HepG2 (cell line): ENCODE measurements around the gene DUSP23. TPM values are rescaled to one million over a fixed set of nuclear protein-coding genes. Genes with fewer than 3 reads are reported as not detected.

ENCODE experiments used
- ATAC-seq: fragments of 200-7000 bp; cut with Tn5 transposase; 3 replicates; pipeline ENCODE4 v1.9.1; 2020; ENCODE audit warnings: mild to moderate bottlenecking, moderate library complexity
- BruUV-seq: library from RNA; stranded (reverse); fragments of 400-500 nt; replicated peaks from 2 replicates; lab custom pipeline; 2021; lab: Mats Ljungman, UMichigan
- CTCF ChIA-PET: fragments of 300-600 bp; formaldehyde crosslinking; extraction: SDS; loops from one replicate; lab custom pipeline; 2021; ENCODE audit warnings: low total read pairs, inconsistent platforms, low intra/inter-chr PET ratio; lab: Yijun Ruan, JAX
- POLR2A ChIA-PET: fragments of 350-600 bp; sonication (Branson Sonifier 250); formaldehyde crosslinking; loops from one replicate; lab custom pipeline; 2020; ENCODE audit warnings: antibody characterized with exemption, inconsistent platforms; lab: Yijun Ruan, JAX
- DNase-seq: peaks from one replicate; pipeline ENCODE4 v3.0.0-alpha.2; 2015; ENCODE audit warnings: low spot score
- FAIRE-seq: peaks from 3 replicates; lab custom pipeline; 2011; peaks lifted over from hg19 to GRCh38; lab: Jason Lieb, UNC
- H2AFZ ChIP-seq: one replicate; pipeline ENCODE4 v1.6.1; 2011; ENCODE audit warnings: low read length, inconsistent platforms
- H3K27ac ChIP-seq: fragments of 300-600 bp; 3 replicates; pipeline ENCODE4 v1.8.0; 2011; ENCODE audit warnings: mixed run types, mild to moderate bottlenecking, mixed read lengths, low read length, inconsistent platforms; ENCODE audit not compliant: insufficient read depth; ENCODE audit errors: extremely low read length
- H3K27me3 ChIP-seq, 2 experiments: fragments of 200-600 bp in 1 of 2; 2 replicates in 1 of 2; 3 replicates in 1 of 2; pipeline versions ENCODE4 v1.6.0 to v1.8.0; 2011; ENCODE audit warnings: low read length in 2 of 2, mild to moderate bottlenecking in 2 of 2, moderate library complexity in 2 of 2, inconsistent platforms in 1 of 2; ENCODE audit not compliant: insufficient read depth in 2 of 2, control insufficient read depth in 1 of 2
- H3K36me3 ChIP-seq, 2 experiments: fragments of 200-600 bp in 1 of 2; replicated peaks in 1 of 2; 2 replicates in 1 of 2; 3 replicates in 1 of 2; pipeline versions ENCODE4 v1.5.1 to v1.8.0; 2011; ENCODE audit warnings: low read length in 2 of 2, inconsistent platforms in 1 of 2; ENCODE audit not compliant: insufficient read depth in 2 of 2, control insufficient read depth in 1 of 2
- H3K4me1 ChIP-seq: 2 replicates; pipeline ENCODE4 v1.5.1; 2012; ENCODE audit warnings: low read length, inconsistent platforms; ENCODE audit not compliant: insufficient read depth
- H3K4me2 ChIP-seq: 2 replicates; pipeline ENCODE4 v1.6.0; 2011; ENCODE audit warnings: low read depth, low read length, inconsistent platforms
- H3K4me3 ChIP-seq, 3 experiments: fragments of 200-600 bp in 1 of 3; sonication (generic), shearing (Covaris generic) in 1 of 3; replicated peaks in 1 of 3; 2 replicates each; pipeline ENCODE4 v1.5.1; 2011 to 2016; ENCODE audit warnings: low read length in 3 of 3, inconsistent platforms in 2 of 3, low read depth in 2 of 3, mild to moderate bottlenecking in 2 of 3, control low read depth in 1 of 3, mixed read lengths in 1 of 3; ENCODE audit not compliant: insufficient read depth in 1 of 3
- H3K79me2 ChIP-seq: one replicate; pipeline ENCODE4 v1.6.1; 2011; ENCODE audit warnings: low read length, inconsistent platforms; ENCODE audit not compliant: insufficient read depth
- H3K9ac ChIP-seq: 2 replicates; pipeline ENCODE4 v1.6.0; 2011; ENCODE audit warnings: mild to moderate bottlenecking, low read depth, low read length, inconsistent platforms; ENCODE audit not compliant: insufficient read depth
- H3K9me3 ChIP-seq: 2 replicates; pipeline ENCODE4 v1.5.1; 2012; ENCODE audit warnings: mild to moderate bottlenecking, low read length
- H4K20me1 ChIP-seq: 2 replicates; pipeline ENCODE4 v1.6.0; 2011; ENCODE audit warnings: inconsistent platforms, mild to moderate bottlenecking, low read length, moderate library complexity; ENCODE audit not compliant: insufficient read depth
- BCL3 ChIP-seq: sonication (generic); formaldehyde crosslinking; IDR thresholded peaks from 2 replicates; pipeline ENCODE4 v1.5.1; 2020; ENCODE audit warnings: mild to moderate bottlenecking, missing genetic modification reagents, moderate library complexity
- CSRNP1 ChIP-seq: sonication (generic); formaldehyde crosslinking; IDR thresholded peaks from 2 replicates; pipeline ENCODE4 v1.8.1; 2023; ENCODE audit warnings: mild to moderate bottlenecking, missing genetic modification reagents
- FIP1L1 ChIP-seq: fragments of 200-400 bp; formaldehyde crosslinking; IDR thresholded peaks from 2 replicates; pipeline ENCODE4 v1.6.1; 2018; ENCODE audit warnings: low read depth, mild to moderate bottlenecking, low read length, moderate library complexity, borderline replicate concordance; ENCODE audit not compliant: insufficient read depth
- FOXC1 ChIP-seq: sonication (generic); formaldehyde crosslinking; IDR thresholded peaks from 2 replicates; pipeline ENCODE4 v1.8.0; 2022; ENCODE audit warnings: mild to moderate bottlenecking, missing genetic modification reagents, borderline replicate concordance
- GFI1 ChIP-seq: sonication (generic); formaldehyde crosslinking; IDR thresholded peaks from 2 replicates; pipeline ENCODE4 v1.5.0; 2020; ENCODE audit warnings: missing genetic modification reagents, mild to moderate bottlenecking, borderline replicate concordance
- HNF4A ChIP-seq: sonication (generic); formaldehyde crosslinking; IDR thresholded peaks from 2 replicates; pipeline ENCODE4 v1.4.0; 2020; ENCODE audit warnings: missing genetic modification reagents
- KDM5A ChIP-seq: fragments of 200-600 bp; sonication (generic); IDR thresholded peaks from 2 replicates; pipeline ENCODE4 v1.7.0; 2018; ENCODE audit warnings: antibody characterized with exemption, mild to moderate bottlenecking, low read length, borderline replicate concordance
- NFATC3 ChIP-seq: sonication (generic); formaldehyde crosslinking; IDR thresholded peaks from 2 replicates; pipeline ENCODE4 v1.5.1; 2020; ENCODE audit warnings: mild to moderate bottlenecking, missing genetic modification reagents
- PPARG ChIP-seq: conservative IDR thresholded peaks from 2 replicates; pipeline ENCODE4 v1.6.1; 2016; ENCODE audit warnings: missing biosample characterization, missing genetic modification reagents
- REL ChIP-seq: sonication (generic); formaldehyde crosslinking; conservative IDR thresholded peaks from 2 replicates; pipeline ENCODE4 v1.8.0; 2022; ENCODE audit warnings: mild to moderate bottlenecking, missing genetic modification reagents, moderate library complexity
- RELA ChIP-seq: sonication (generic); formaldehyde crosslinking; IDR thresholded peaks from 2 replicates; pipeline ENCODE4 v1.4.0; 2020; ENCODE audit warnings: missing genetic modification reagents
- RNF2 ChIP-seq: fragments of 450-650 bp; conservative IDR thresholded peaks from 2 replicates; pipeline ENCODE4 v1.6.1; 2016; ENCODE audit warnings: low read depth
- SMARCE1 ChIP-seq: fragments of 450-650 bp; IDR thresholded peaks from 2 replicates; pipeline ENCODE4 v1.6.1; 2017; ENCODE audit warnings: borderline replicate concordance
- TCF12 ChIP-seq, 2 experiments: fragments of 450-650 bp in 1 of 2; sonication (generic) in 1 of 2; formaldehyde crosslinking in 1 of 2; IDR thresholded peaks; 2 replicates each; pipeline versions ENCODE4 v1.6.1 to v1.8.0; 2017 to 2022; ENCODE audit warnings: antibody characterized with exemption in 1 of 2, mild to moderate bottlenecking in 1 of 2, missing genetic modification reagents in 1 of 2, moderate library complexity in 1 of 2
- ZFP36L1 ChIP-seq: sonication (generic); formaldehyde crosslinking; IDR thresholded peaks from 2 replicates; pipeline ENCODE4 v1.8.0; 2022; ENCODE audit warnings: mild to moderate bottlenecking, missing genetic modification reagents, moderate library complexity
- ZNF367 ChIP-seq: sonication (generic); formaldehyde crosslinking; IDR thresholded peaks from 2 replicates; pipeline ENCODE4 v1.4.0; 2020; ENCODE audit warnings: missing genetic modification reagents, borderline replicate concordance
- ZNF557 ChIP-seq: sonication (generic); formaldehyde crosslinking; IDR thresholded peaks from 2 replicates; pipeline ENCODE4 v1.4.0; 2020; ENCODE audit warnings: missing genetic modification reagents
- ZNF580 ChIP-seq: IDR thresholded peaks from 2 replicates; pipeline ENCODE4 v1.6.1; 2016; ENCODE audit warnings: low read depth, borderline replicate concordance
- ZNF678 ChIP-seq: sonication (generic); formaldehyde crosslinking; IDR thresholded peaks from 2 replicates; pipeline ENCODE4 v1.4.0; 2020; ENCODE audit warnings: mild to moderate bottlenecking, missing genetic modification reagents
- ZUFSP ChIP-seq: sonication (generic); formaldehyde crosslinking; IDR thresholded peaks from 2 replicates; pipeline ENCODE4 v1.9.0; 2021; ENCODE audit warnings: missing genetic modification reagents, mild to moderate bottlenecking, borderline replicate concordance
- WGBS: methylation state at CpG from one replicate; pipeline ENCODE4 v1.1.6; 2017; ENCODE audit warnings: low lambda C conversion rate; 5-methylcytosine and 5-hydroxymethylcytosine counted together
- in situ Hi-C: cut with HindIII; loops from 2 replicates; pipeline ENCODE4 v1.10.0; 2017; ENCODE audit warnings: low pct_unique_long_range_greater_than_20kb; ENCODE audit not compliant: extremely low pct_ligation_motif_present
- intact Hi-C: fragments of 100-400 bp; cut with micrococcal nuclease; formaldehyde crosslinking; loops from one replicate; pipeline ENCODE4 v1.10.0; 2022; ENCODE audit not compliant: unreplicated experiment
- polyA plus RNA-seq, 8 experiments: library from polyadenylated mRNA; depleted of rRNA in 3 of 8; stranded (reverse) in 7 of 8; unstranded in 1 of 8; fragments of >200 nt; fragmentation: Illumina TruSeq in 4 of 8; extraction: Trizol in 4 of 8; gene quantifications; 2 replicates each; pipeline versions ENCODE4 v1.2.1 to v1.2.3, GENCODE V29; 2011 to 2016; ENCODE audit warnings: low read depth in 4 of 8, missing spikeins in 1 of 8, mixed read lengths in 1 of 8; ENCODE audit not compliant: insufficient read depth in 1 of 8
- total RNA-seq, 5 experiments: library from RNA; depleted of rRNA; stranded (reverse); fragments of >200 nt; fragmentation: Illumina TruSeq; extraction: Trizol; gene quantifications; 2 replicates each; pipeline ENCODE4 v1.2.3, GENCODE V29; 2016; ENCODE audit warnings: low read depth in 1 of 5

Gene DUSP23
- total and polyA plus RNA-seq, 2 of the 13 experiments (the other 11 are each of a cell fraction or from before 2014, with no cell fraction given) = not detected

GRCh38 chr1:159763686-159764085 is 17.1 kb upstream of the DUSP23 start (continued):
- no peak for TF ChIP-seq ZNF580
- TF ChIP-seq ZNF557 (CRISPR knock-in tag) = no peak
- no peak for TF ChIP-seq BCL3 (CRISPR knock-in tag)
- no peak for TF ChIP-seq KDM5A

- no peaks in the 10 kb centered on the region for H3K9me3 ChIP-seq
- DNase-seq (no peak), ATAC-seq (no peak), FAIRE-seq (no peak)
- ChIA-PET CTCF (no interaction called here), POLR2A (no interaction called here)
- WGBS = 20% methylated on average over 3 of the region's 3 CpGs
- H3K4me1 ChIP-seq = no peaks in the 10 kb centered on the region
- in situ Hi-C loops = no loop called here
- H3K4me2 ChIP-seq = no peak overlapping the region
- no peaks in the 10 kb centered on the region for H3K27me3 ChIP-seq
- H3K4me3 ChIP-seq = no peak overlapping the region
- no peak overlapping the region for H3K9ac ChIP-seq
- no peak overlapping the region for H2AFZ ChIP-seq
- intact Hi-C loops = no loop called here
- H3K36me3 ChIP-seq = no peaks in the 10 kb centered on the region
- no peak overlapping the region for H3K27ac ChIP-seq
- H3K79me2 ChIP-seq = no peaks in the 10 kb centered on the region
- no peaks in the 10 kb centered on the region for H4K20me1 ChIP-seq
- BruUV-seq = no TSS peak
- TF ChIP-seq RELA (no peak), REL (CRISPR knock-in tag) (no peak), TCF12 (IDR thresholded peaks at IDR 0.05) (no peak), TCF12 (CRISPR knock-in tag; IDR thresholded peaks at IDR 0.05) (no peak), FIP1L1 (no peak), HNF4A (no peak), SMARCE1 (no peak), ZNF367 (CRISPR knock-in tag) (no peak), CSRNP1 (CRISPR knock-in tag) (no peak), NFATC3 (CRISPR knock-in tag) (no peak), RNF2 (no peak), ZUFSP (CRISPR knock-in tag) (no peak), FOXC1 (CRISPR knock-in tag) (no peak), GFI1 (CRISPR knock-in tag) (no peak), PPARG (CRISPR knock-in tag) (no peak), ZFP36L1 (CRISPR knock-in tag) (no peak), ZNF678 (CRISPR knock-in tag) (no peak)
These were observed 15.0 kb upstream of the DUSP23 start for GRCh38 chr1:159765806-159766205.
